ENCODE results near the gene CMSS1. TPM values are rescaled to one million over a fixed set of nuclear protein-coding genes. Genes with fewer than 3 reads are reported as not detected.
"Not testable (repeated sequence)": the region's sequence is repeated elsewhere in the genome, so short reads cannot be mapped to it uniquely, and the experiment has no call there.

The CMSS1 gene
- total RNA-seq, 1 experiment from 2014 or later = 86.3 TPM

- H3K9me3 ChIP-seq (ENCODE audit: control insufficient read depth, insufficient read depth, low read depth, low read length) = no peaks in the 10 kb centered on the region
- H3K4me3 ChIP-seq (ENCODE audit: low read depth in 2 of 2, low read length in 2 of 2) = no peak overlapping the region
- H3K4me1 ChIP-seq (ENCODE audit: control insufficient read depth, insufficient read depth, low read length) = peaks cover 12% of the 10 kb centered on the region
- H3K36me3 ChIP-seq (ENCODE audit: control insufficient read depth, insufficient read depth, low read length) = no peaks in the 10 kb centered on the region
- no TSS peak for BruUV-seq (replicated peaks)
- POLR2A ChIA-PET = no interaction called here
- no peak overlapping the region for H3K27ac ChIP-seq (ENCODE audit: low read length)
- in situ Hi-C loops (cut with HindIII; ENCODE audit: low pct_unique_long_range_greater_than_20kb, low sequenced_read_pairs) (no loop called here), intact Hi-C loops (cut with micrococcal nuclease; ENCODE audit: unreplicated experiment) (no loop called here)
- TF ChIP-seq POLR2AphosphoS5 (IDR thresholded peaks at IDR 0.05; ENCODE audit: low read depth, low read length) (no peak), SIN3A (IDR thresholded peaks at IDR 0.05; ENCODE audit: borderline replicate concordance, insufficient read depth, low read depth, low read length) (no peak), REST (IDR thresholded peaks at IDR 0.05; ENCODE audit: insufficient read depth in 1 of 2, low read depth in 2 of 2, low read length in 1 of 2) (no peak)
- CTCF ChIA-PET = no interaction called here
- no peak for DNase-seq (ENCODE audit: low read depth, low spot score)
- ATAC-seq = no peak
- H3K27me3 ChIP-seq (ENCODE audit: control insufficient read depth, insufficient read depth, low read length) = no peaks in the 10 kb centered on the region
These were observed 21.1 kb downstream of the CMSS1 start for GRCh38 chr3:99838755-99839154.

GRCh38 chr3:99839613-99840012 is 22.0 kb downstream of the CMSS1 start:
- Histone ChIP-seq H3K27me3 (ENCODE audit: control insufficient read depth, insufficient read depth, low read length) (no peaks in the 10 kb centered on the region), H3K4me3 (ENCODE audit: low read depth in 2 of 2, low read length in 2 of 2) (no peak overlapping the region), H3K9me3 (ENCODE audit: control insufficient read depth, insufficient read depth, low read depth, low read length) (no peaks in the 10 kb centered on the region), H3K27ac (ENCODE audit: low read length) (no peak overlapping the region), H3K36me3 (ENCODE audit: control insufficient read depth, insufficient read depth, low read length) (no peaks in the 10 kb centered on the region), H3K4me1 (ENCODE audit: control insufficient read depth, insufficient read depth, low read length) (peaks cover 16% of the 10 kb centered on the region)
- POLR2A ChIA-PET = no interaction called here
- ATAC-seq = no peak
- intact Hi-C loops (cut with micrococcal nuclease; ENCODE audit: unreplicated experiment) (loop anchor here (5.0 kb wide), 1 partner anchor 208 kb away; no protein-coding TSS in a partner anchor), in situ Hi-C loops (cut with HindIII; ENCODE audit: low pct_unique_long_range_greater_than_20kb, low sequenced_read_pairs) (no loop called here)
- no peak for TF ChIP-seq REST (IDR thresholded peaks at IDR 0.05; ENCODE audit: insufficient read depth in 1 of 2, low read depth in 2 of 2, low read length in 1 of 2)
- TF ChIP-seq CTCF (IDR thresholded peaks at IDR 0.05) = no peak
- no TSS peak for BruUV-seq (replicated peaks)
- CTCF ChIA-PET = interaction anchor here (1.1 kb wide), 1 partner anchor 414 kb away, joined by 5 read pairs; no protein-coding TSS in a partner anchor
- no peak for DNase-seq (ENCODE audit: low read depth, low spot score)

GRCh38 chr3:99841949-99842348 is 24.3 kb downstream of the CMSS1 start:
- ATAC-seq; in situ Hi-C loops (cut with HindIII; ENCODE audit: low pct_unique_long_range_greater_than_20kb, low sequenced_read_pairs); H3K4me3 ChIP-seq (ENCODE audit: low read depth in 2 of 2, low read length in 2 of 2); H3K27ac ChIP-seq (ENCODE audit: low read length); DNase-seq (ENCODE audit: low read depth, low spot score); H3K36me3 ChIP-seq (ENCODE audit: control insufficient read depth, insufficient read depth, low read length); POLR2A ChIA-PET; H3K9me3 ChIP-seq (ENCODE audit: control insufficient read depth, insufficient read depth, low read depth, low read length); H3K27me3 ChIP-seq (ENCODE audit: control insufficient read depth, insufficient read depth, low read length); BruUV-seq (replicated peaks): not testable (repeated sequence)
- peaks cover 16% of the 10 kb centered on the region for H3K4me1 ChIP-seq (ENCODE audit: control insufficient read depth, insufficient read depth, low read length)
- CTCF ChIA-PET = interaction anchor here (0.6 kb wide), 1 partner anchor 10 kb away, joined by 7 read pairs; no protein-coding TSS in a partner anchor
- intact Hi-C loops (cut with micrococcal nuclease; ENCODE audit: unreplicated experiment) = loop anchor here (5.0 kb wide), 1 partner anchor 205 kb away; no protein-coding TSS in a partner anchor
